ENCODE data around the gene TTC28.
"Not testable (repeated sequence)": the region's sequence is repeated elsewhere in the genome, so short reads cannot be mapped to it uniquely, and the experiment has no call there.

Gene TTC28

DNA sequence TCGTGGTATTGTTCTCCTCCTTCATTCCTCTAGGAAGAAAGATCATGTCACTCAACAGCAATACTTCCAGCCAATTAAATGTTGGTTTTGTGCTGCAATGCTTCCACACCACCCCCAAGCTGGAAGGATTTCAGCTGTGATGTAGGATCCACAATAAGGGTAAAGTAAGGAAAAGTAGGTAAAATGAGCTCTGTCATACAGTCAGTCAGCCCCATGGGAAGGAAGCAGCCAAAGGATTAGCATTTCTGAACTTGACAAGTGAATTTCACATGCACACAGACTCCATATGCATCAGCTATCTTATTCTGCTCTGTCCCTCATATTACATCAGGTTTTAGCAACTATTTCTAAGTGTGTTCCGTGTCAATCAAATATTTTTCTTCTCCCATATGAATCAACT lies 197.9 kb downstream of the TTC28 start:
- DNase-seq (ENCODE audit: low read depth): no peak

DNA sequence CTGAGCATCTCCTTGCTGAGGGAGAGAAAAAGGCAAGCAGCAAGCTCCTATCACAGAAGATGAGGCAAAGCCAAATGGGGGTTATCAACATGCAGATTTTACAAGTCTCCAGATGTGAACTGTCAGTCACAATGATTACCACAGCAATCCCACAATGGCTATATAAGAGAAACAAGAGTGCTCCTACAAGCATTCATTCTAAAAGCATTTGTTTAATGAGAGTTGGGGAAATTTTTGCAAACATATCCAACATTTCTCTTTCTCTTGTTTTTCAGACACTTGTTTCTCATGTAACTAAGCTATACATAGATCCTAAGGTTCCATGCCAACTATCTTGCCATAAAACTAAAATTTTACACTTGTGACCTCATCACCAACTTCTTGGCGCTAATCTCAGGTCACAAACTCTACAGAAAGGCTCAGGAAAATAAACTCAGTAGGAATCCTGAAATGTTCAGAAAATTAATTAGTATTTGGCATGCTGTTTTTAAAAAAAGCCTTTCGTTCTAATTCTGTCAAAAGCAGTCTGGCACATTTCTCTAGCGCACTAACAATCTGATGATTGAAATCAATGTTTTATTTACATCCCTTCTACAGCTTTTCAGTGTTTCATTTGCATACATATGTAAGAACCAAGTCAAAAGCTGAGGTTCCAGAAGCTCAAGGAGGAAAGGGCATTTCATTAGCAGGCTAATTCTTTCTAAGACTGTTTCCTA lies 199.5 kb downstream of the TTC28 start:
- no peak for DNase-seq (ENCODE audit: low read depth)

DNA sequence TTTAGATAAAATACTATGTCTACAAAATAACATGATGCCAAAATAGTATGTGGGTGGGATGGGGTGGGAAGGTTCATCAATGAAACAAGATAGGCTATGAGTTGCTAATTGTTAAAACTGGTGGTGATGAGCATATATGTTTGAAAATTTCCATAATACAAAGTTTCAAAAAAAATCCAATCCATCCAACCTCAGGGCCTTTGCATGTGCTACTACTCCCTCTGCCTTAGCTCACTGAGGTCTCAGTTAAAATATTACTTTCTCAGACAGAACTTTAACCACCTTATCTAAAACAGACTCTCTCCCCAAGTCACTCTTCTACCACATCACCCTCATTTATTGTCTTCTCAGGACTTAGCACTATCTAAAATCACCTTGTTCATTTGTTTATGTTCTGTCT lies 201.1 kb downstream of the TTC28 start:
- DNase-seq (ENCODE audit: low read depth): no peak

DNA sequence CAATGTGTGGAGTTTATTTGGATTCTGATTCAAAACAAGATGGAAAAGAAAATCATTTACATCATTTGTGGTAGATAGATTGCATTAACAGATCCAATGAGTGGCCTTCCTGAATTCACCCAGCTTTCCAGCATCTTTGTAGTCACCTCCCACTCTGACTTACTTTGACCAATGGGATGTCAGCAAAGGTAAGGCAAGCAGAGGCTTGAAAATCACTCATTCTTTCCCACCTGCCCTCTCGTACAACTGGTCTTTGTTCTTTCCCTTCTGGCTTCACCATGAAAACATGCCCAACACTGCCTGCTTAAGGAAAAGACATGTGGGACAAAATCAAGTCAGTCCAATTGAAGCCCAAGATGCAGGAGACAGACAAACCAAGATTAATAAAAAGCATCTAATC lies 202.1 kb downstream of the TTC28 start:
- DNase-seq (ENCODE audit: low read depth): no peak

DNA sequence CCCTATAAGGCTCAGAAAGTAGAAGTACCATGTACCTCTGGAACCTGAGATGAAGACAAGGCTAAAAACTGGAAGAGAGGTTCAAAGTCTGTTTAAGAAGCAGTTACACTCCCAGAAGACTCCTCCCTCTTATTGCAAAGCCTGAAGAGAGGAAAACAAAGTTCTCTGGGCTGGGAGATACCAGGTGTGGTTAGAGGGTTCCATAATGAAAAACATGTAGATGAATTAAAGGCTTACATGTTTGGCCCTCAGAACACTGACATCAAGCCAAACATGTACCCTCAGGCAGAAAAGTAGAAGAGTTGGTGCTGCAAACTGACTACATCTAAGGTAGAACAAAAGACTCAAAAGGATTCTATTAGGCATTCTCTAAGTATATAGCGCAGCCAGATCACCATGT lies 205.3 kb downstream of the TTC28 start:
- no peak for DNase-seq (ENCODE audit: low read depth)

DNA sequence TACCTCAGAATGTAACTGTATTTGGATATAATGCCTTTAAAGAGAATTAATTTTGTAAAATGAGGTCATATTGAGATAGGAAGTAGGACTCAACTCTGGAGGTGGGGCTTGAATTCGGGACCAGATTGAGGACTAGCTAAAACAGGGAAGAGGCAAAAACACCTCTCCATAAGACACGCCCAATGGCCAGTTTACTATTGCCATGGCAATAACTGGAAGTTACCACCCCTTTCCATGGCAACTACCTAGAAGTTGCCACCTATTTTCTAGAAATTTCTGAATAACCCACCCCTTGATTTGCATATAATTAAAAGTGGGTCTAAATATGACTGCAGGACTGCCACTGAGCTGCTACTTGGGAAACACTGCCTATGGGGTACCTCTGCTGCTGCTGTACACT lies 206.4 kb downstream of the TTC28 start:
- no peak for DNase-seq (ENCODE audit: low read depth)

DNA sequence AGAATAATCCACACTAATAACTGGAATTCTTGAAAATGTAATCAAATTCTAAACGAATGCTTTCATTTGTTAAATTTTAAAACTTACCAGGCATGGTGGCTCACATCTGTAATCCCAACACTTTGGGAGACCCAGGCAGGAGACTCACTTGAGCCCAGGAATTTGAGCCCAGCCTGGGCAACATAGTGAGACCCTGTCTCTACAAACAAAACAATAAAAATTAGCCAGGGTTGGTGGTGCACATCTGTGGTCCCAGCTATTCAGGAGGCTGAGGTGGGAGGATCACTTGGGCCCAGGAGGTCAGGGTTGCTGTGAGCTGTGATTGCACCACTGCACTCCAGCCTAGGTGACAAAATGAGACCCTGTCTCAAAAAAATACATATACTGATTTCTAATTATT lies 212.6 kb downstream of the TTC28 start:
- not testable (repeated sequence) for DNase-seq (ENCODE audit: low read depth)

DNA sequence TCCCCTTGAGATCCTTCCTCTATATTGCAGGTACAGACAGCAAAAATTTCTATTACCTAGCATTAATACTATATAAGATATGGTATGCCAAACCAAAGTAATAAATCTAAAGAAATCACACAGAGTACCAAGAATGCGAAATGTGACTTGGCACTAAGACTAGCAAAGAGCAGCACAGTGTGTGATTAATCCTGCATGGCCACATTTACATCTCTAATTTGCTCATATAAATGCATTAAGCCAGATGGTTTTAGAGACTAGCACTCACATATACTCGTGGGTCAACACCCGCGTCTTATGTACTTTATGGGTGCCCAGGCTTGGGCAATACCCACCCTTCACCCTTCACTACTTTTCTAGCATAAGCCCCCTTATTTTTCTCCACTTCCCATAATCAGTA lies 213.2 kb downstream of the TTC28 start:
- no peak for DNase-seq (ENCODE audit: low read depth)

DNA sequence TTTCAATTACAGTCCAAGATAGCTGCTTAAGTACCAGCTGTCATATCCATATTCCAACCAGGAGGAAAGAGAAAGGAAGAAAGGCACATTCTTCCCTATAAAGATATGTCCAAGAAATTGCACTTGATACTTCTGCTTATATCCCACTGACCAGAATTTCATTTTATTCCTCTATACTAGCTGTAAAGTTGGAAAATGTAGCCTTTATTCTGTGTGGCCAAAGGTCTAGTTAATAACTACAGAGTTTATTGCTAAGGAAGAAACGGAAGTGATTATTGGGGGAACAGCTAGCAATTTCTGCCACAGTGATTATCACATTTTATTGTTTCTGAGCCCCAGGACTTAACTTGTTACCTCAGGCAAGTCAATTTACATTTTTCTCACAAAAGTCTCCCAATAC lies 213.8 kb downstream of the TTC28 start:
- DNase-seq (ENCODE audit: low read depth): no peak

DNA sequence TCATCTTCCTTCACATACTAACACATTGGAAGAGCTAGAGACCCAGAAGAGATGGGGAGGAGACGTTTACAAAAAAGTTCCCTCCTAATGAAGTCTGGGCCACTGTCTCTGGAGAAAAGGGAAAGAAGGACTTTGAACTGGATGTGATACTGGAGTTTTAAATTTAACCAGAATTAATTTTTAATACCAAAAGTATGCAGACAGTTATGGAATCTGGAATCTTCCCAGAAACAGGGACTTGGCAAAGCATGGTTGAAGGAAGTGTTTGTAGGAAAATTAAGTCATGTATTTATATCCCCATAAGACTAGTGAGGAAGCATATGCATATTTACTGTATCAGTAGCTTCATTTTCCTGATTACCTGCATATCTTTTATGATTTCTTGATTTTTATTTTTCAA lies 215.5 kb downstream of the TTC28 start:
- DNase-seq (ENCODE audit: low read depth): no peak

DNA sequence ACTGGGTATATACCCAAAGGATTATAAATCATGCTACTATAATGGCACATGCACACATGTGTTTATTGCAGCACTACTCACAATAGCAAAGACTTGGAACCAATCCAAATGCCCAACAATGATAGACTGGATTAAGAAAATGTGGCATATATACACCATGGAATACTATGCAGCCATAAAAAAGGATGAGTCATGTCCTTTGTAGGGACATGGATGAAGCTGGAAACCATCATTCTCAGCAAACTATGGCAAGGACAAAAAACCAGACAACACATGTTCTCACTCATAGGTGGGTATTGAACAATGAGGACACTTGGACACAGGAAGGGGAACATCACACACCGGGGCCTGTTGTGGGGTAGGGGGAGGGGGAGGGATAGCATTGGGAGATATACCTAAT lies 216.2 kb downstream of the TTC28 start:
- not testable (repeated sequence) for DNase-seq (ENCODE audit: low read depth)

DNA sequence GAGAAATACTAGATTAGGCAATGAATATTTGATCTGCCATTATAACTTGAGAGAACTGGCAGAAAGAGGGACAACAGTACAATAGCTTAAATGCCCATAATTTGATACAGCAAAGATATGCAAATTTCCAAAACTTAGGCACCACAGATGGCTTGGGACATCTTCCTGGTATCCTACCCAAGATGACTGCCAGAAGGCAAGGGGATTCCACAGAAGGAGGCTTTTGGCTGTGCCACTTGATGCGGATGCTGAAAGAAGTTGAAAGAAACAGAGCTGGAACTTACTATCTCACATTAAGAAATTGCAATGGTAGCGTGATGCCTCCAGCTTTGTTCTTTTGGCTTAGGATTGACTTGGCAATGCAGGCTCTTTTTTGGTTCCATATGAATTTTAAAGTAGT lies 216.7 kb downstream of the TTC28 start:
- no peak for DNase-seq (ENCODE audit: low read depth)

DNA sequence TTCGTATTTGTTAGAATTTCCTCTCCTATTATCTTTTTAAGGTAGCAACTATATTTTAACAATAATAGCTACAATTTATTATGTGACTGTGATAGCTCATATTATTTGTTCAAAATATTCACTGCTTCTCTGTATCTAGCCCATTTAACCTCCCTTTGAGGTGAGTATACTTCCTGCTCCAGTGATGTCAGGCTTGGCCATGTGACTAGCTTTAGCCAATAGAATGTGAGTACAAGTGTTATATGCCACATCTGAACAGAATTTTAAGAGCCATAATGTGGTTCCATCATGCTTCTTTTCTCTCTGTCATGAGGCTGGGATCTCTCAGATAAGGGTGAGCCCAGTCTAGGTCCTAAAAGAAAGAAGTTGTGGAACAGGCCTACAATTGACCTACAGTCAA lies 217.6 kb downstream of the TTC28 start:
- no peak for DNase-seq (ENCODE audit: low read depth)

DNA sequence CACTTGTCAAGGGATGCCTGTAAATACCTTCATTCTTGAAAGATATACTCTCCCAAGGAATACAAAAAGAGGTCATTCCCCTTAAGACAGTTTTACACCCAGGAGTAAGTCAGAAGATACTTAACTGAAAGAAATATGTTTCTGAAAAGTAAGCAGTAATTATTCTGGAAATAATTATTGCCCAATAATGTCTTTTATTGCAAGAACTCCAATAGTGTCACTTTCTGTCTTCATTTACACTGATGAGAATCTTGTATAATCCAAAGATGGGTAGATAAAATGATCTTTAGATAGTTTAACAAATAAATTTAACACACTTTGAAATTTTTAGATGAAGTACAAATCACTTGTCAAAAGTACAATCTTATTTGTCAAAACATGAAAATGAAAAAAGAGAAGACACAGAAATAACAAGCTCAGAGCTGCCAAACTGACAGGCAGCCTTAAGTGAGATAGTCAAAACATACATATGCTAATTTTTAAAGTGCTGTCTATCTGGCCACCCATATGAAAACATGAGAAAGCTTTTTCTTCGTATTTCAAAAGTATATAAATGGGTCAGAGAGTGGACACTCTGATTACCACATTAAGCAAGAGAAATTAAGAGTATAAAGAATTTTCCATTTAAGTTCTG lies 225.1 kb downstream of the TTC28 start:
- no peak for DNase-seq (ENCODE audit: low read depth)

DNA sequence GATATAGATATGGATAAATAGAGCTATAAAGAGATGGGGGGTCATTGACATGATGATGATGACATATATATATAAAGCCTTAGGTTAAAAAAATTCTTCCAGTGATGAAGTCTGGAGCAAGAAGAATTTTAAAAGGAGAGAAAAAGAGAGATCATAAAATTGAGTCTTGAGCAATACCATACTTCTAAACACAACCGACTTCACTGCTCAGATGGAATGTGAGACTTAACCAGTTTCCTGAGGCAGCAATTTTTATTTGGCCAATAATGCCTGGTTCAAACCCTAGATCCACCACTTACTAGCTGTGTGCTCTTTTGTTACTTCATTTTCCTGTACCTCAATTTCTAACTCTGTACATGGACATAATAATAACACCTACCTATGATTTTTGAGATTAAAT lies 229.5 kb downstream of the TTC28 start:
- DNase-seq (ENCODE audit: low read depth): no peak

DNA sequence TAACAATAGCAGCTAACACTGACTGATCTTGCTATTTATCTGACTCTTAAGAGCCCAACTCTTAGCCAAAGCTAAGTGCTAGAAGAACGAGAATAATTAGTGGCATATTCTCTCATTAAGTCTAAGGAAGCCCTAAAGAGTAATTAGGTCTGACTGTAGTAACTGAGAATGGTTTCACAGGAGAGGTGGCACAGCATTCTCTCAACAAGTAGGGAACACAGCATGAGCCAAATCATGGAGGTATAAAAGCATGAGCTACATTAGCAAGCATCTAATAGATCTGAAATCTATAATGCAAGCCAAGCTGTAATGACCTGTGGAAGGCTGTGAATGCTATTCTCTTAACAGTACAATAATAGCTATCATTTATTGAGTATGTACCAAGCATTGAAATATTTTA lies 230.6 kb downstream of the TTC28 start:
- DNase-seq (ENCODE audit: low read depth): no peak

DNA sequence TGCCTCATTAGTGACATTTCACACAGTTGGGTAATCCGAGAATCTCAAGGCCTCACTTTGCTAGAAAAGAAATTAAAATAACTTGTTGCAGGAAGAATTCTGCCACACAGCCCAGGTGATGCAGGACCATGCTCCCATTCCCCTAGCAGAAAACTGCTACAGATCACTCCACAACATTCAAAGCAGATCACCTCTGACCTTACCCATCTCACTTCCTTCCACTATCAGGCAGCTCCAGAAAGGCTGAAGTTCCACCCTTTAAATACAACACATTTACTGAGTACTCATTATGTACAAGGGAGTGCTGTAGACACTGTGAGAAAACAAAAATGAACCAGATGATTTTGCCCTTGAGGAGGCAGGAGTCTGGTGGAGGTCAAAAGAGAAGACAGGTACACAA lies 231.0 kb downstream of the TTC28 start:
- no peak for DNase-seq (ENCODE audit: low read depth)

DNA sequence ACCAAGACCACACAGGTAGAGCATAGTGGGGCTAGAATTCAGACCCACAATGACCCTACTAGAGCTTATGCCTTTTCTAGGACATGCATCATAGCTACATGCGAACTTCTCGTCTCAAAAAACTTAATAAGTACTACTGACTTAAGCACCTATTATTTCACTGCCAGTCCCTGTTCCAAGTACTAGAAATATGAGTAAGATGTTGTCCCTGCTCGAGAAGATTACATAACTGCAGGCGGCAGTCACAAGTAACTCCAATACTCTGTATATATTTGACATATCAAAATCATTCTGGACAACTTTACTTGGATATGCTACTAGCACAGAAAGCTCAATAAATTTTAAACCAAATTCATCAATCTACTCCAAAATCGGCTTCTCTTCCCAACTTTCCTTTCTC lies 235.0 kb downstream of the TTC28 start:
- no peak for DNase-seq (ENCODE audit: low read depth)

DNA sequence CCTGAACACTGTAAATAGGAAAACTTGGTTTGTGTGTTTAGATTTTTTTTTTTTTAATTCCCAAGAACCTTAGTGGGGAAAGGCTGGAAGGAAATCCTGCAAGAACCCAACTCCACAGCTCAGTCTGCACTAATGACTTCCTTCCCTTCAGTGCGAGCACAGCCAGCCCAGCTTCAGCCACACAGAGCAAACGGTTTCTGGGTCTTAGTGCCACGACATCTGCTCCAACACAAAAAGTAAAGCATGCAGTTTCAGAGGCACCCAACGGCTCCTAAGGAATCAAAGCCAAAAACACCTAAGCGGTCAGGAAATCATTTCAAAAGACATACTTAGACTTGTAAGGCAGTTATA lies 236.1 kb downstream of the TTC28 start:
- no peak for DNase-seq (ENCODE audit: low read depth)

DNA sequence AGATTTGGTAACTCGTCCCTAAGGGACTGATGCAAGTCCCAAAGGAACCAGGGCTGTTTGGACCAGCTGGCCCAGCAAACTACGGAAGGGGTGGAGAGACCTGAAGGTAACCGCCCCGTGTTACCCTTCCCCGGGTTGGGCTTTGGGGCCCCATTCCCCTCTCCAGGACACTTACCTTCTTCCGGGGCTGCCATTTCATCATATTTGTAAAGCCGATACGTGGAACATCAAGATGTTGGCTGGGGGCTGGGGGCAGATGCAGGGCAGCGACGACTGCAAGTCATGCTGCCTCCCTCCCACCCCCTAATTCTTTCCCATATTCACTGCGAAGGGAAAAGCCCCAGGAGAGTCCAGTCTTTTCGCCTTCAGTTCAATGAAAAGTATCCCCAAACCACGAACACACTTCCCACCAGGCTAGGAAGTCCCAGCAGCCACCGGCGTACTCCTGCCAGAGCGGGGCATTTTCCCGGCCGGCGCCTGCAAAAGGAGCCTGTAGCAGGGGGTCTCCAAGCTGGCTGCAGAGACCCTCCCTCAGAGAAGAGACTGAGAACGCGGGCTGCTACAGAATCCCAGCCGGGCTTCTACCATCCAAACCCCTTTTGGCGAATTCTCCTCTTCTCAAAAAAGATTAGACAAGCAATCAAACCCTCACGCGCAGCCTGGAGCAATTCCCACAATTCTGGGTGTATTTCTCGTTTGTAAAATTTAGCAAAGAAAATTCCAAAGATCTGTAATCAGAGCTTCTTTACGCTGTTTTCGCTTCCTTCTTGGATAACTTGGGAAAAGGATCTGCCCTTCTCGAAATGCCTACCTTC lies 236.7 kb downstream of the TTC28 start:
- DNase-seq (ENCODE audit: low read depth): no peak

DNA sequence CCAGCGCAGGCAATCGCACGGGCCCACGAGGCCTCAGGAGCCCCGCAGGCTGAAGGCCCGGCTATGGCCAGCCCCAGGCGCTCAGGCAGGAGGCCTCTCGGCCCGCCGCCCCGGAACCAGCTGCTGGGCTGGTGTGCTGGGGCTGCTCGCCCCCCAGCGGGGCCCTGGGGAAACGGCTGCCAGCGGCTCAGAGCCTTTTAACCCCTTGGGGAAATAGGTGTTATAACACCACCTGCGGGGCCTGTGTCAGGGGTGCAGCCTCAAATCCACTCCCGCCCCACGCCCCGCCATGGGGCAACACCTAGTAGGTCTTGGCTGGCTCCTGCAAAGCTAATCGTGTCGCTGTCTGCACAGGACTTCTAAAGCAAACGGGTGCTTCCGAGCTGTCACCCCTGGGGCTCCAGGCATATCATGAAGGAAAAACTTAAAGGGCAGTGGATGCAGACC lies 237.4 kb downstream of the TTC28 start:
- DNase-seq (ENCODE audit: low read depth): peak; percentile 36

DNA sequence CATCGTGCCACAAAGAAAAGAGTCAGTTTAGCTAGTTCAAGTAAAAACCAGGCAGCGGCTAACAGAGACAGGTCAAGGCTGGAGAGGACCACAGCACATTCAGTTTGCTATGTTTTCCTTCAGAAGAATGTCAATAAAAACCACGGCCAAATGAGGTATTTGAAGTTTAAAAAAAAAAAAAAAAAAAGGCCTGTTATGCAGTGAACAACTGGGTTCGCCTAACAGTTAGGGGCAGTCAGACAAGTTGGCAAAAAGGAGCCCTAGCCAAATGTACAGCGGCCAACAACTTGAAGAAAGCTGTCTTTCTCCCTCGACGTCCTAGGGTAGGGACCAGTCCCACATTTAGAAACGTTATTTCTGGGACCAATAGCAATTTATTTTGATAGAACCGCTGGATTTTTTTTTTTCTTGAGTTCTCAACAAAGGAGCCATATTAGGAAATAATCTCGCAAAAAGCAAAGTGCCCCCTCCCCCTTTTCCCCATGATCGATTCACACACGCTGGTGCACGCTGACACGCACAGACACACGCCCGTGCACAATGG lies 237.8 kb downstream of the TTC28 start:
- DNase-seq (ENCODE audit: low read depth): no peak

All from activated T-helper 1 cell treated with Interleukin-2 at 50 U/mL for 16 hours (primary cell).